HG03097 (cell line): ENCODE data around the gene HLA-DQB2.
"Not testable (repeated sequence)": the region's sequence is repeated elsewhere in the genome, so short reads cannot be mapped to it uniquely, and the experiment has no call there.

Source experiments
- ATAC-seq: cut with Tn5 transposase; IDR thresholded peaks from one replicate; pipeline ENCODE4 v1.9.1; 2021; ENCODE audit not compliant: unreplicated experiment, low FRiP score

The HLA-DQB2 gene

DNA sequence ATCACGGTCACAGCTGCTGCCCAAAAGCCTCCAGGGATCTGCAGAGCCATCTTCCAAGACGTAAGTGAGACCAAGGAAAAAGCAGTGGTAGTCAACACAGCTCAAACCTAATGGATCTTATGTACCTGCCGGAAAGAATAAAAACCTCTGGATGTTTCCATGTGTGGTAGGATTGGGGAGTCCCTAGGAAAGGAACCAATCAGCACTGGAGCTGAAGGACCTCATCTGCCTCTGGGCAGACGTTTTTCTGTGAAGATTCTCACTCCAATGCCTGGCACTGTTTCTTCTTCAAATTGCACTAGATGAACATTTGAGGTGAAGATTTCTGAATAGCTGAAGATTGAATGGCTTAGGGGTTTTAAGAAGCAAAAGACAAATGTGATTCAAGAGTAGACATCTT lies at the start of gene HLA-DQB2:
HLA-DQB2 (minus strand) TSS at position 112 of the 400 bp plus-strand sequence; CDS start at position 50, 62 bp downstream.
- ATAC-seq: no peak

DNA sequence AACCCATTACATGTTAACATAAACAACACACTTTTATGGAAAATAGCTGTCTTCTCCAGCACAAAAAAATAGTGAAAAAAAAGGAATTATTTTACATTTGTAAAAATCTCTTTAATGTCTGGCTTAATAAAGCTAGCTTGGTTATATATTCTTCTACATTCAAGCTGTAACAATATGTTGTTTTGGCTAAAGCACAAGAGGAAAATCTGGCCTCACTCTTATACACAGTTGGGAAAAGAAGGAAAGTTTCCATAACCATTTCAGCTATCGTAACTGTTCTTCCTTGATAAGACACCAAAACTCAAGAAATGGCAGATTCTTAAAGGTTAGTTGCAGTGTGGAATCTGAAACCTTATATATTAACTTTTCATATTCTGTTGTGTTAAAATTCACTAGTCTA lies 45.8 kb upstream of the HLA-DQB2 start:
- ATAC-seq: no peak

DNA sequence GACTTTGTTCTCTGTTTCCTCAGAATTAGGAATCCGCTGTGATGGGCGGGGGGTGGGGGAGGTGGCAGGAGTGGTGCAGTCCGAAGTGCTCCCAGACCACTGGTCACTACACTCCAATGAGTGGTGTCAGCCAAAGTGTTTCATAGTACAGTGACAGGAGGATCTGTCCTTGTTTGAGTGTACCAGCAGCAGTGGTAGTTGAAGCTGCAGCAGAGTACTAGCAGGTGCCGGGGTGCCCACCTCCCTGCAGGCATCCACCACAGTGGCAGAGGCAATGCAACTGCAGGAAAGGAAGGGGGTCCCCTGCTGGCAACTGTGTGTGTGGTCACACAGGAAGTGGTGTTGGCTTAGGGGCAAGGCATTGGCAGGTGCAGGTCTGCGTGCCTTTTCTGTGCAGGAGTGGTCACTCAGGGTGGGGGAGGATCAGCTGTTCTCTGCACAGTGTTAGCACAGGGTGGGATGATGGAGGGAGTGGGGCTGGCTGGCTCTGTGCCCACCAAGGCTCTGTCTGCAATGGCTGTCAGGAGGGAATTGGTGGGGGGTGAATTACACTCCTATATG lies 43.8 kb upstream of the HLA-DQB2 start:
- ATAC-seq: no peak

DNA sequence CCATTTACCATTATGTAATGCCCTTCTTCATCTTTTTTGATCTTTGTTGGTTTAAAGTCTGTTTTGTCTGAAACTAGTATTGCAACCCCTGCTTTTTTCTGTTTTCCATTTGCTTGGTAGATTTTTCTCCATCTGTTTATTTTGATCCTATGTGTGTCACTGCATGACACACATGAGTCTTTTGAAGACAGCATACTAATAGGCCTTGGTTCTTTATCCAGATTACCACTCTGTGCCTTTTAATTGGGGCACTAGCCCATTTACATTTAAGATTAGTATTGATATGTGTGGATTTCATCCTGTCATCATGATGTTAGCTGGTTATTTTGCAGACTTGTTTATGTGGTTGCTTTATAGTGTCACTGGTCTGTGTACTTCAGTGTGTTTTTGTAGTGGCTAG lies 42.1 kb upstream of the HLA-DQB2 start:
- not testable (repeated sequence) for ATAC-seq

DNA sequence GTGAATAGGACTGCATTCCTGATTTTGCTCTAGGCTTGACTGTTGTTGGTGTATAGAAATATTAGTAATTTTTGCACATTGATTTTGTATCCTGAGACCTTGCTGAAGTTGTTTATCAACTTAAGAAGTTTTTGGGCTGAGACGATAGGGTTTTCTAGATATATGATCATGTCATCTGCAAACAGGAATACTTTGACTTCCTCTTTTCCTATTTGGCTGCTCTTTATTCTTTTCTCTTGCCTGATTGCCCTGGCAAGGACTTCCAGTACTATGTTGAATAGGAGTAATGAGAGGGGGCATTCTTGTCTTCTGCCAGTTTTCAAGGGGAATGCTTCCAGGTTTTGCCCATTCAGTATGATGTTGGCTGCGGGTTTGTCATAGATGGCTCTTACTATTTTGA lies 40.1 kb upstream of the HLA-DQB2 start:
- no peak for ATAC-seq

DNA sequence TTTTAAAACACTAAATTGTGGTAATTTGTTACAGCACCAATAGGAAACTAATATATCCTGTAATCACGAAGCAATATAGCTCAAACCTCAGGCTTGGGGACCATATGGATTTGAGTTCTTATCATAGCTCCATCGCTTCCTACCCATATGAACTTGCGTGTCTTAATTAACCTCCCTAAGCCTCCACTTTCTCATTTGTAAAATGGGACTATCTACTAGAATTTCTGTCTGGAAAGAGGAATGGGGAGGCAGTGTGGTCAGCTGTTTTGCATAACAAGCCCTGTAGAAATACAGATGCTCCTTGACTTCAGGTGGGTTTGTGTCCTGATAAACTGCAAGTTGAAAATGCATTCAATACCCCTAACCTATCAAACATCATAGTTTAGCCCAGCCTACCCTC lies 36.4 kb upstream of the HLA-DQB2 start:
- ATAC-seq: no peak

DNA sequence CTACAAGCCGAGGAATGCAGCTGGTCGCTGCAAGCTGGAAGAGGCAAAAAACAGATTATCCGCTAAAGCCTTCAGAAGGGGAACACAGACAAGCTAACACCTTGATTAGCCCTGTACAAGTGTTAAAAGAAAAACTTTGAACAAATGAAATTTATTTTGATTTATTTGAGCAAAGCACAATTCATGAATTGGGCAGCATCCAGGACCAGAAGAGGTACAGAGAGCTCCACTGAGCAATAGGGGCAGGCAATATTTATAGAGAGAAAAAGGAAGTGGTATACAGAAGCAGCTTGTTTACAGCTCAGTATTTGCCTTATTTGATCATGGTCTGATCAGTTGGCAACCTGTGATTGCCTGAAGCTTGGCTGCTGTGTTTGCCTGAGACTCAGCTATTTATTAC lies 35.8 kb upstream of the HLA-DQB2 start:
- ATAC-seq: no peak

DNA sequence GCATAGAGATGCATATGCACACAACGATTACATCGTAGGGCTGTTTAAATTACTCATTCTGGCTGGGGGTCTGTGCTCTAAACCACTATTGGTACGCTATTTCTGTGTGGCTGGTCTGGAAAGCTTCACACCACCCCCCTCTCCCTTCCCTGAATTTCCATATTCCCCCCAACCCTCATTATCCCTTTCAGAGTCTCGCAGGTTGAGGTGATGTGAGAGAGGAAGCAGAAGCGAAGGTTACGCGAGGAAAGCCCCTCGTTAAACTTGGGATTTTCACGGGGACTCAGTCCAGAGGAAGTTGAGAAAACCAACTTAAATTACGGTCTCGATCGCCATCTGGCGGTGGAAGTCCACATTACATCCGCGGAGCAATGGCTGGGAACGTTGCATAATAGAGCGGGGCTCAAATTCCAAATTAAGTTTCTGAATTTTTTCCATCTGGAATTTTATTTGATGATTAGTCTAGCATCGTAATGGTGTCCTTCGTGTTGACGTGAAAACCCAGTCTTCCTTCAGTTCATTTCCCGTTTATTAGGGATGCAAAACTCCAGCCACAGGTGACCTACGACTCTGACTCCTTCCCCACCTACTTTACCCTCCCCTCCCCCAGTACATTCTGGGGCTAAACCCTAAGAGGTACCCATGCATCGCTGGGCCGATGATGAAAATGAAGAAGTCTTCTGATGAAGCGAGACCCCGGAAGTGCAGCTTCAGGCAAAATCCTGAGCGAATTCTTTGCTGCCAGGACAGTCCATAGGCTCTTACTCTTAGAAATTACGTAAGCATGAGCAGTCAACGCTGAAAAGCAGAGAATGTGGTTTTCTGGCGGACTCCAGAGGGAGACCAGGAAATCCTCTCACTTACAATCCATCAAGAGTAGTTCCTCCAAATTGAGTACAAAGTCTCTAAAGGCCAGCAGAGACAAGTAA lies 33.8 kb upstream of the HLA-DQB2 start:
- ATAC-seq: no peak

DNA sequence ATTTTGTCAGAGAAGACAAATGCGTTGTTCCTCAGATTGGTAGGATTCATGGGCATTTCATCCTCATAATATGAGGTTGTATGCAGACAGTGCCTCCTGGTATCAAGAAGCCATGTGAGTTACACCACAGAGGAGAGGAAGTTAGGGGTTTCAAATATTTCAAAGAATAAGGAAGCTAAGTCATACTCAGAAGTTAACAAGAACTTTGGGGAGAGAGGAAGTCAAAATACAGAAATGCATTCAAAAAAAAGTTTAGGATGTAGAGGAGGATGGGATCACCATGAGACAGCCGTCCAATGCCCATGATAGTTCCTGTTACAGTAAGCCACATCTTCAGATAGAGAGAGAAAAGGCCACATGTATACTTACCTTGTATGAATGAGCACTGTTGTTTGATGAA lies 31.2 kb upstream of the HLA-DQB2 start:
- no peak for ATAC-seq

DNA sequence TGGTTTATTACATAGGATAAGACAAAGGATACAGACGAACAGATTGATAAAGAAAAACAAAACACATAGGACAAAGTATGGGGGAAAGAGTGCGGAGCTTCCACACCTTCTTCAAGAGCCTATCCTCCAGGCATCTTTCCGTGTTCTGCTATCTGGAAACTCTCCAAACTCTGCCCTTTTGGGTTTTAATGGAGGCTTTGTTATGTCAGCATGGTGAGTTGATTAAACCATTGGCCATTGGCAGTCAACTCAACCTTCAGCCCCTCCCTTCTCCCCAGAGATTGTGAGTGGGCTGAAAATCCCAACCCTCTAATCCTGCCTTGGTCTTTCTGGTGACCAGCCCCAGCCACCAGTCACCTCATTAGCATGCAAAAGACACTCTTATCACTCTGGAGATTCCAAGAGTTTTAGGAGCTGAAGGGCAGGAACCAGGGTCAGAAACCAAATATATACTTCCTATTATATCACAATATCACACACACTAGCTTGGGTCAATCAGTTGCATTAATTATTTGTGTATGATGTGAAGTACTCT lies 29.6 kb upstream of the HLA-DQB2 start:
- no peak for ATAC-seq

DNA sequence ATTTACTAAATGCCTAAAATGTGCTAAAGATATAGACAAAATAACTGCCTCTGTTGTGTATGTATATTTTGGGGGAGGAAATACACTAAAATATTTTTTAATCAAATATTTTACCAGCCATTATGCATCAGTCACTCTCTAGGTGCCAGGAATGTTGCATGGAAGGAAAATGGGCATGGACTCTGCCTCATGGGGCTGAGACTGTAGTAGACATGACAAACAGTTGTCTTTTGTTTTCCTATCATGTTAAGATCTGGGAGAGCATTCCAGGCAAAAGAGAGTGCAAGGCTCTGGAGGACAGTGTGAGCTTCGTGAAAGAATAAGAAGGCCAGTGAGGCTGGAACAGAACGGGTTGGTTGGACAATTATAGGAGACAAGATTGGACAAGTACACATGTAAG lies 27.0 kb upstream of the HLA-DQB2 start:
- ATAC-seq: no peak

DNA sequence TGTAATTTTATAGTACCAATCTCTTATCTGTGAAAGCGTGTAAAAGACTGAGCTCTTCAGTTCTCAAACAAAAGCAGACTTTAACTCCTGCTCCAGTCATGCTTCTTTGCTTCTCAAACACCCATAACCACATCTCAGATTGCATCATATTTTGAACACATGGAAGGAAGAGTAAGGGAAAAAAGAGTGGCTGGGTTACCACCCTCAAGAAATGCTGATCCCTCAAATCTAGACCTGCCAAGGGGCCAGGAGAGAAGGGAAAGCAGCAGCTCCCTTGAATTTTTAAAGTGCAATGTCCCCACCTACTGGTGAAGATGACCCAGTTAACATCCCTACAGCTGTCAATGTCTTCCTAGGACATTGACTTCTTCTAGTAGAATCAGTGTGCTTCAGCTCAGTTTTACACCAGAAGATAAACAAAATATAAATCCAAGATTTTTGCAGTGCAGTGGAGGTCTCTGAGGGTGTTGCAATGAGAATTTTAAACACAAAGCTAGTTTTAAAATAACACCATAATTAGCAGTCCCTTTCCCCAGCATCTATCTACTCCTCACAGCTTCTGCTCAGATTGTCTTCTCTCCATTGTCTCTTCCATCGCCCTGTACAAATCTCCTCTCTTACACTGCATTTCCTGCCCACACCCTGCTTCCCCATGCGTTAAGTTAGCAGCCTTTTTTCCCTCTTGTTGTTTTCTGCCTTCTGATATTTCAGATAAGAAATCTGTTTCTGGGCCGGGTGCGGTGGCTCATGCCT lies 22.6 kb upstream of the HLA-DQB2 start:
- no peak for ATAC-seq

DNA sequence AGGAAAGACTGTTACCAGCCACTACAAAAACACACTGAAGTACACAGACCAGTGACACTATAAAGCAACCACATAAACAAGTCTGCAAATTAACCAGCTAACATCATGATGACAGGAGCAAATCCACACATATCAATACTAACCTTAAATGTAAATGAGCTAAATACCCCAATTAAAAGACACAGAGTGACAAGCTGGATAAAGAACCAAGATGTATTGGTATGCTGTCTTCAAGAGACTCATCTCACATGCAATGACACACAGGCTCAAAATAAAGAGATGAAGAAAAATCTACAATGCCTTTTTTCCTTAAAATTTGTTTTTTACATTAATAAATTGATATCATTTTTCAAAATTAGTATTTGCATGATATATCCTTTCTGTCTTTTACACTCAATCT lies 19.6 kb upstream of the HLA-DQB2 start:
- not testable (repeated sequence) for ATAC-seq

DNA sequence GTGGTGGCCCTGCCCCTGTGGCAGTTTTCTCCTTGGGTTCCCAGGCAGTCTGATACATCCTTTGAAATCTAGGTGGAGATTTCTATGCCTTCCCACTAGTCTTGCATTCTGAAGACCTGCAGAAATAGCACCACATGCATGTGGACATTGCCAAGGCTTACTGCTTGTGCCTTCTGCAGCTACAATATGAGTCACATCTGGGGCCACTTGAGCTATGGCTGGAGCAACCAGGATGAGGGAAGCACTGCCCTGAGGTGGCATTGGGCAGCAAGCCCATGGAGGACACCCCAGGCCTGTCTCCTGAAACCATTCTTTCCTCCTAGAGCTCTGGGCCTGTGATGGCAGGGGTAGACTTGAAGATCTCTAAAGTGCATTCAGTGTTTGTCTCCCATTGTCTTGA lies 15.7 kb upstream of the HLA-DQB2 start:
- no peak for ATAC-seq

DNA sequence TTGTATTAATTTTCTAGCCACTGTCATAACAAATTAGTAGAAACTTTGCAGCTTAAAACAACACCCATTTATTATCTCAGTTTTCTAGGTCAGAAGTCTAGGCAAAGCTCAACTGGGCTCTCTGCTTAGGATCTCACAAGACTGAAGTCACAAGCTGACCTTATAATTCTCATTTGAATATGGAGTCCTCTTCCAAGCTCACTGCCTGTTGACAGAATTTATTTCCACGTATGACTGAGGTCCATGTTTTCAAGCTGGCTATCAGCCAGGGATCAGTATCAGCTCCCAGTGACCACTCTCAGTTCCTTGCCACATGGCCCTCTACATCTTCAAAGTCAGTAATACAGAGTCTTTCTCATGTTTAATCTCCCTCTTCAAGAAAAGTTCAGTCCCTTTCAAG lies 11.7 kb upstream of the HLA-DQB2 start:
- no peak for ATAC-seq

DNA sequence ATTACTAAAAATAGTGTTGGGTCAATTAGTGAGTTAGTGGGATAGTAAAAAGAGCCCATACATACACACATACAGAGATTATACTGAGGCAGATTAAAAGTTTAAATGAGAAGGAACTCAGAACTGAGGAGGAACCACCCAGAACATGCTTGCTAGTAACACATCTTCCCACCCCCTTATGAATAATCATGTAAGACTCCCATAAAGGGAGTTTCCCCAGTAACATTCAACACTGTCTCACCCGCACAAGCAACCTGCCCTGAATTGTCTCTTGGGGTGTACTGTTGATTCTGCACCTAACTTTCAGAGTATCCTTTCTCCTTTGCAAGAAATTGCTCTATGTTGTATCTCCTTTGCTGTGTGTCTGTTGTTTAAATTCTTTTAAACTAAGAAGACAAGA lies 11.1 kb upstream of the HLA-DQB2 start:
- ATAC-seq: no peak

DNA sequence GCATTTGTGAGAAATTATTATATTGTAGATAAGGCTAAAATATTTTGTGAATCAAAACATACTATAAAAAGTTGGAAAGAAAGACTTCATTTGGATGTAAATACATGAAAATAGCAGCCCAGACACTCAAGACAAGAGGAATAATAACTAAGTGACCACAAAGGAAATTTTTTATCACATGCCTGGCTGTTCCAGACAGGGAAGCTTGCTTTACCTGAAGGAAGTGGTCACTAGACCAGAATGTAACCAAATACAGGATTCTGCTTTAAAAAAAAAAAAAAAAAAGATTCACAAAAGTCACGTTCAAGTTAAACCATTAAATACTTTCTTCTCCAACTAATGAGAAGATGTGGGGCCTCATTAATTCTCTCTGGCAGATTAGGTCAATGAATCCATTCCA lies 9.3 kb upstream of the HLA-DQB2 start:
- ATAC-seq: no peak

DNA sequence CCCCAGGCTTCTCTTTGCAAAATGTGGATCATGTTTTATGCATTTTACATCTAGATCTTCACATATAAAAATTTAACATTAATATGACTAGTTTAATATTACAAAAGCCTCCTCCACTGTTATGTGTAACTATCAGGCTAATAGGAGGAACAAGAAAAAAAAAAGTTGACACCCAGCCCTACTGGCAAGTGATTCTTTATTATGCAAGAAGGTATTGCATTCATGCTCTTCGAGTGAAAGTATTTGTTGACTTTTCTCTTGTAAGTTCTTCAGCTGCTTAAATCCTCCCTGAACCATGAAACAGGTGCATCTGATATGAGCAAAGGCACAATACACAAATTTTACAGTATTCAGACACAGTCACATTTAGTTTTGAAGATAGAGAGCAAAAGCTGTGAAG lies 716 bp upstream of the HLA-DQB2 start:
- ATAC-seq: no peak

DNA sequence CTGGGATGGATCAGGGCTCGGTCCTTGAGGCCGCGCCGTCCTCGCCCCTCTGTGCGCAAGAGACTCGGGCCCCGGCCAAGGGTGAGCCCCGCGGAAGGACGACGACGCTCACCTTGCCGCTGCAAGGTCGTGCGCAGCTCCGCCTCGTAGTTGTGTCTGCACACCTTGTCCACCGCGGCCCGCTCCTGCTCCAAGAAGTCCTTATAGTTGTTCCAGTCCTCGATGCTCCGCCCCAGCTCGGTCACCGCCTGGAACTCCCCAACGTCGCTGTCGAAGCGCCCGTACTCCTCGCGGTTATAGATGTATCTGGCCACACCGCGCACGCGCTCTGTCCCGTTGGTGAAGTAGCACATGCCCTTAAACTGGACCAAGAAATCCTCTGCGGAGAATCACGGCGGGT lies 1.8 kb downstream of the HLA-DQB2 start:
- no peak for ATAC-seq

DNA sequence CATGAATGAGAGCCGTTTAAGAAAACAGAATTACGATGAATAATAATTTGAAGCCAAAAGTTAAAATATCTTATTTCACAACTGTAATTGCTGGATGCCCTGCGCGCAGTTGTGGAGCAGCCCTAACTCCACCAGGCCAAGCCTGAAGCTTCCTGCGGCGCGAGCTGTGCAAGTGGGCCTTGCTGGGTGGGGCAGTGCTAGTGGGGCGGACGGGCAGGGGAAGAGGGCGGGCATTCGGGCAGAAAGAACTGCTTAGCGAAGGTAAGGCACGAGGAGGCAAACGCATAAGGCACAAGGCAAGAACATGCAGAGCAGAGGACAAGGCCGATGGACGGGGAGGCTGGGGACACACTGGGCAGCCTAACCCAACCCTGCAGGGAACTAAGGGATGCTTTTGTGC lies 2.3 kb downstream of the HLA-DQB2 start:
- ATAC-seq: no peak

DNA sequence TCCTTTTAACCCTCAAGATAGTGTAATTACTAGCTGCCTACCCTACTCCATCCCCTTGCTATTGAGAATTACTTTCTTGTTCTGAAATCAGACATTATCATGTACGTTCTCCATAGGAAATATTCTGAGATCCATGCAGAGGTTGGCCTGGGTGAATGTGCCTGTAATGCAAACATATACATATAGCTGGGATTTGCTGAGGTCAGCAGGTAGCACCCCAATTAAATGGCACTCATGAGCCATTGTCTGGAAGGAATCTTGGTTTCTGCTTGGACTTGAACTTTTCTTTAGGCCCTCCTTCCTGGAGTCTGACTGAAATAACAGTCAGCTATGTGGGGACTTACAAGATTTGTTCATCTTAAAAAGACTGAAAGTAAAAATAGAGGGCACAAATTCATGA lies 3.7 kb downstream of the HLA-DQB2 start:
- no peak for ATAC-seq
